Caco-2 (cell line): Measurements from ENCODE around the gene TXNDC9. TPM values are rescaled to one million over a fixed set of nuclear protein-coding genes. Genes with fewer than 3 reads are reported as not detected.
"Not testable (repeated sequence)": the region's sequence is repeated elsewhere in the genome, so short reads cannot be mapped to it uniquely, and the experiment has no call there.

Source experiments
- BruUV-seq: library from RNA; stranded (reverse); fragments of 400-500 nt; replicated peaks from 2 replicates; lab custom pipeline; 2021; lab: Mats Ljungman, UMichigan
- CTCF ChIA-PET: fragments of 300-600 bp; sonication (Branson Sonifier 250); formaldehyde crosslinking; loops from one replicate; lab custom pipeline; 2022; ENCODE audit warnings: antibody characterized with exemption; lab: Charles Lee
- POLR2A ChIA-PET: fragments of 300-600 bp; sonication (Branson Sonifier 250); formaldehyde crosslinking; loops from one replicate; lab custom pipeline; 2022; ENCODE audit warnings: antibody characterized with exemption; lab: Charles Lee
- DNase-seq, 2 experiments: peaks; one replicate each; pipeline versions ENCODE4 v3.0.0 to v3.0.0-alpha.2; 2020 to 2022
- H3K27me3 ChIP-seq: replicated peaks from 2 replicates; pipeline ENCODE4 v1.6.0; 2011; ENCODE audit warnings: low read length; ENCODE audit not compliant: control insufficient read depth, insufficient read depth
- H3K36me3 ChIP-seq: 2 replicates; pipeline ENCODE4 v1.5.1; 2011; ENCODE audit warnings: low read length; ENCODE audit not compliant: control insufficient read depth, insufficient read depth
- H3K4me1 ChIP-seq: fragments of 250-450 bp; sonication (Bioruptor Pico); 2 replicates; pipeline ENCODE4 v1.5.1; 2020; ENCODE audit warnings: mild to moderate bottlenecking
- H3K4me3 ChIP-seq: 2 replicates; pipeline ENCODE4 v1.5.1; 2011; ENCODE audit warnings: low read depth, mild to moderate bottlenecking, control low read depth, low read length
- H3K9me3 ChIP-seq: fragments of 250-450 bp; sonication (Bioruptor Pico); 2 replicates; pipeline ENCODE4 v1.5.1; 2020; ENCODE audit warnings: mild to moderate bottlenecking, moderate library complexity
- H3K27ac Mint-ChIP-seq: one replicate; pipeline ENCODE4 v1.8.0; 2022; ENCODE audit warnings: mixed read lengths; ENCODE audit not compliant: unreplicated experiment
- H3K27me3 Mint-ChIP-seq: one replicate; pipeline ENCODE4 v1.8.0; 2022; ENCODE audit warnings: mixed read lengths; ENCODE audit not compliant: insufficient read depth, unreplicated experiment
- H3K36me3 Mint-ChIP-seq: one replicate; pipeline ENCODE4 v1.8.0; 2022; ENCODE audit warnings: mild to moderate bottlenecking, mixed read lengths; ENCODE audit not compliant: insufficient read depth, unreplicated experiment
- H3K4me1 Mint-ChIP-seq: one replicate; pipeline ENCODE4 v1.8.0; 2022; ENCODE audit warnings: low read depth, mixed read lengths; ENCODE audit not compliant: unreplicated experiment
- H3K4me3 Mint-ChIP-seq: one replicate; pipeline ENCODE4 v1.8.0; 2022; ENCODE audit warnings: mild to moderate bottlenecking, moderate library complexity, mixed read lengths; ENCODE audit not compliant: unreplicated experiment
- H3K9me3 Mint-ChIP-seq: one replicate; pipeline ENCODE4 v1.8.0; 2022; ENCODE audit warnings: mixed read lengths; ENCODE audit not compliant: unreplicated experiment
- CTCF ChIP-seq, 2 experiments: fragments of 200-600 bp in 1 of 2; IDR thresholded peaks; 1 replicate in 1 of 2; 2 replicates in 1 of 2; pipeline versions ENCODE4 v1.5.1 to v1.8.0; 2011 to 2022; ENCODE audit warnings: antibody characterized with exemption in 1 of 2, control low read depth in 1 of 2, inconsistent platforms in 1 of 2, low read depth in 1 of 2, low read length in 1 of 2, mild to moderate bottlenecking in 1 of 2, moderate library complexity in 1 of 2; ENCODE audit not compliant: insufficient read depth in 1 of 2, severe bottlenecking in 1 of 2, unreplicated experiment in 1 of 2
- intact Hi-C: fragments of 100-400 bp; cut with micrococcal nuclease; formaldehyde crosslinking; loops from one replicate; pipeline ENCODE4 v1.10.0; 2022; ENCODE audit not compliant: unreplicated experiment
- total RNA-seq: library from RNA; stranded (reverse); gene quantifications from 2 replicates; pipeline ENCODE4 v1.2.3, GENCODE V29; 2022

TXNDC9 gene
- total RNA-seq, 1 experiment from 2014 or later, result 41.1 TPM

- ChIA-PET CTCF (no interaction called here), POLR2A (interaction anchor here (0.7 kb wide), 1 partner anchor 31 kb away, joined by 7 read pairs; no protein-coding TSS in a partner anchor)
- Mint-ChIP-seq H3K27ac (no peak overlapping the region), H3K4me1 (no peaks in the 10 kb centered on the region), H3K27me3 (no peaks in the 10 kb centered on the region), H3K9me3 (peaks cover 16% of the 10 kb centered on the region), H3K36me3 (peaks cover 67% of the 10 kb centered on the region), H3K4me3 (no peak overlapping the region)
- Histone ChIP-seq H3K36me3 (peaks cover 3% of the 10 kb centered on the region), H3K4me1 (no peaks in the 10 kb centered on the region), H3K4me3 (no peak overlapping the region), H3K9me3 (no peaks in the 10 kb centered on the region), H3K27me3 (no peaks in the 10 kb centered on the region)
- intact Hi-C loops, result no loop called here
- TF ChIP-seq CTCF (IDR thresholded peaks at IDR 0.05; ENCODE audit: insufficient read depth in 1 of 2, low read depth in 1 of 2, low read length in 1 of 2, severe bottlenecking in 1 of 2, unreplicated experiment in 1 of 2), result no peak
- no peak for DNase-seq
- no TSS peak for BruUV-seq
Measured at GRCh38 chr2:99374747-99375146, 38.6 kb upstream of the TXNDC9 start.

- Histone ChIP-seq H3K36me3 (peaks cover 3% of the 10 kb centered on the region), H3K9me3 (no peaks in the 10 kb centered on the region), H3K4me3 (no peak overlapping the region), H3K4me1 (no peaks in the 10 kb centered on the region), H3K27me3 (no peaks in the 10 kb centered on the region)
- Mint-ChIP-seq H3K27me3 (no peaks in the 10 kb centered on the region), H3K4me3 (no peak overlapping the region), H3K4me1 (no peaks in the 10 kb centered on the region), H3K27ac (no peak overlapping the region), H3K36me3 (peaks cover 74% of the 10 kb centered on the region), H3K9me3 (peaks cover 16% of the 10 kb centered on the region)
- TF ChIP-seq CTCF (IDR thresholded peaks at IDR 0.05; ENCODE audit: insufficient read depth in 1 of 2, low read depth in 1 of 2, low read length in 1 of 2, severe bottlenecking in 1 of 2, unreplicated experiment in 1 of 2), result no peak
- ChIA-PET POLR2A (interaction anchor here (0.7 kb wide), 1 partner anchor 15 kb away, joined by 3 read pairs; no protein-coding TSS in a partner anchor), CTCF (no interaction called here)
- no TSS peak for BruUV-seq
- intact Hi-C loops, result no loop called here
- no peak for DNase-seq
Measured at GRCh38 chr2:99373144-99373543, 37.0 kb upstream of the TXNDC9 start.

- H3K4me3 ChIP-seq, POLR2A ChIA-PET, H3K36me3 ChIP-seq, H3K4me1 Mint-ChIP-seq, BruUV-seq, DNase-seq, H3K9me3 ChIP-seq, H3K27me3 ChIP-seq, CTCF ChIA-PET, intact Hi-C loops, H3K4me1 ChIP-seq, H3K4me3 Mint-ChIP-seq, H3K27ac Mint-ChIP-seq, H3K27me3 Mint-ChIP-seq: not testable (repeated sequence)
- H3K36me3 Mint-ChIP-seq, result peaks cover 80% of the 10 kb centered on the region
- H3K9me3 Mint-ChIP-seq, result peaks cover 15% of the 10 kb centered on the region
Measured at GRCh38 chr2:99368854-99369253, 32.7 kb upstream of the TXNDC9 start.
